HFFc6 (cell line): ENCODE data around the gene FBXL16. TPM values are rescaled to one million over a fixed set of nuclear protein-coding genes. Genes with fewer than 3 reads are reported as not detected.
A peak's percentile ranks its signal among the peaks of the same experiment; 100 is the strongest.

Source experiments
- DNase-seq: peaks from one replicate; pipeline ENCODE4 v3.0.0-alpha.2; 2018
- H3K27ac Mint-ChIP-seq: 2 replicates; pipeline ENCODE4 v1.8.0; 2020; ENCODE audit warnings: mild to moderate bottlenecking, mixed read lengths
- H3K27me3 Mint-ChIP-seq: 2 replicates; pipeline ENCODE4 v1.8.0; 2021; ENCODE audit warnings: mild to moderate bottlenecking, moderate library complexity, mixed read lengths; ENCODE audit not compliant: insufficient read depth
- H3K36me3 Mint-ChIP-seq: 2 replicates; pipeline ENCODE4 v1.8.0; 2021; ENCODE audit warnings: low read depth, mixed read lengths
- H3K4me1 Mint-ChIP-seq: 2 replicates; pipeline ENCODE4 v1.8.0; 2020; ENCODE audit warnings: low read depth, mixed read lengths
- H3K4me3 Mint-ChIP-seq: 2 replicates; pipeline ENCODE4 v1.8.0; 2020; ENCODE audit warnings: mild to moderate bottlenecking, moderate library complexity, mixed read lengths
- H3K9me3 Mint-ChIP-seq: 2 replicates; pipeline ENCODE4 v1.8.0; 2020; ENCODE audit warnings: mild to moderate bottlenecking, mixed read lengths
- CTCF ChIP-seq: fragments of 200-600 bp; sonication (generic); IDR thresholded peaks from 2 replicates; pipeline ENCODE4 v1.5.0; 2021; ENCODE audit warnings: antibody characterized with exemption, mild to moderate bottlenecking
- total RNA-seq, 6 experiments: library from RNA; stranded (reverse); fragmentation: NEBNext Ultra II Directional; extraction: Animal tissue kit (Norgen Biotek cat#: 25700); gene quantifications; 2 replicates in 1 of 6; 3 replicates in 5 of 6; pipeline ENCODE4 v1.2.3, GENCODE V29; 2021

The FBXL16 gene
- total RNA-seq, 6 experiments from 2014 or later = 0.05 TPM; not detected in 5

DNA sequence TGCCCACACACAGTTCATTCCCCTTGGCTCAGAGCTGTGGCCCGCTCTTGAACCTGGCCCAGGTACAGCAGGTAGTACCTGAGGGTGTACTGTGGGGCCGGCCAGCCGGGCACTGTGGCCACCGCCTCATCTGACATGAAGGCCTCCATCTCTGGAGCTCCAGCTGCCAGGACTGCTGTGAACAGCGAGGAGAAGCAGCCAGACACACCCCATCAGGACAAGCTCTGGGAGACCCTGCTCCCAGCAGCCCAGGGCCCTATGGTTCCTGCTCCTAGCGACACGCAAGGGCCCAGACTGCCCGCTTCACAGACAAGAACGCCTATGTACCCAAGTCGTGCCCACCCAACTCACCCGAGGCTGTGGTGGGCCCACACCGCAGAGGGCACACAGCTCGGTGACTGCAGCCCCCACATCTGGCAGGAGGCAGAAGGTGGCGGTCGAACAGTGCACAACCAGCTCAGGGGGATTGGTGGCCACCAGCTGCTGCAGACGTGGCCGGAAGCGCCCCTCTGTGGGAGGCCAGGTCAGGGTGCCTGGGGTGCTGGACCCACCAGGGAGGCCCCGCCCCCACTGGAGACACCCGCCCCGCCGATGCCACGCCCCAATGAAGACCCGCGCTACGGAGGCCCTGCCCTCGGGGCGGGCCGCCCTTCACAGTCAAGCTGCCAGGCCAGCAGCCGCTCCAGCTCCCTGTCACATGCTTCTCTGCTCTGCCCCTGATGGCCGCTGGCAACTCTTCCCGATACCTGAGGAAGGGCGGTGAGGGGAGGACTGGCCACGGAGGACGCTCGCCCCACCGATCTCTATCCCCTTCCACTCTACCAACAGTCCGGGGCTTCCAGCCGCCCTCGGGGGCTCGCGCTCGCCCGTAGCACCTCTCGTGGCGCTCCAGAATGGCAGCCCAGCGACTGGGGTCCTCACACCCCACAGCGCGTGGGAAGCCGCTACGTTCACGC, 26.5 kb downstream of the FBXL16 start:
- peak; percentile 34 for DNase-seq
- Mint-ChIP-seq H3K27me3 (peaks cover 5% of the 10 kb centered on the region), H3K36me3 (peaks cover 12% of the 10 kb centered on the region; the same call in 1 of the 2 replicates), H3K27ac (peak overlapping the region; percentile 49), H3K4me1 (peaks cover 14% of the 10 kb centered on the region), H3K4me3 (peak overlapping the region; percentile 72), H3K9me3 (no peaks in the 10 kb centered on the region)
- TF ChIP-seq CTCF = no peak

DNA sequence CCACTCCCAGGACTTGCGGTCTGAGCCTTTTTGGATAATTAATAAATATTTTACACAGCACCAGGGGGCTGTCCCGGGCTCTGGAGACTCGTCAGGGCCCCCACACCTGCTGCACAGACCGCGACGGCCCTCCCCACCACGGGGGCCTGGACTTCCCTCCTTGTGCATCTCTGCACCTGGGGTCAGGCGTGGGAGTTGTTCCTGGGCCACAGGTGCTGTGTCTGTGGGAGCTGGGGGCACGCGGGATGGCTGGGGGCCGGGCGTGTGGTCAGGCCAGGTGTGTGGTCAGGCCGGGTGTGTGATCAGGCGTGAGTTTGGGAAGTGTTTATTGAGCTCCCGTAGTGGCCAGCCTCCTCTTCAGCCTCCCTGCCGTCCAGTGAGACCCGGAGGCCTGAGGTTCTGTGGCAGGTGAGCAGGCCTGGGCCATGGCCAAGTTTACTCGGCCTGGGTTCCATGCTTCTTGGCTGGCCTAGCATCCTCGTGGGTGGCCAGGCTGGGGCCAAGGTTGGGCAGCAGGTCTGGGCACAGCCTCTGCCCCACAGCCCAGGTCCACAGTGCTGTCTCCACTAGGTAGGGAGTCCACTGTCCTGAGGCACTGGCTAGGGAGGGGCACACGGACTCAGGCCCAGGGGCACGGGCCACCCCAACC, 27.3 kb downstream of the FBXL16 start:
- Mint-ChIP-seq H3K9me3 (no peaks in the 10 kb centered on the region), H3K4me1 (peaks cover 14% of the 10 kb centered on the region), H3K36me3 (peaks cover 12% of the 10 kb centered on the region; the same call in 1 of the 2 replicates), H3K27me3 (peaks cover 5% of the 10 kb centered on the region), H3K4me3 (no peak overlapping the region), H3K27ac (no peak overlapping the region)
- DNase-seq = no peak
- TF ChIP-seq CTCF = no peak

GRCh38 chr16:677316-678190, 28.0 kb downstream of the FBXL16 start:
- no peak overlapping the region for H3K4me3 Mint-ChIP-seq
- H3K27me3 Mint-ChIP-seq = peaks cover 5% of the 10 kb centered on the region
- H3K36me3 Mint-ChIP-seq = peaks cover 10% of the 10 kb centered on the region; the same call in 1 of the 2 replicates
- no peak for TF ChIP-seq CTCF
- H3K9me3 Mint-ChIP-seq = no peaks in the 10 kb centered on the region
- peaks cover 13% of the 10 kb centered on the region for H3K4me1 Mint-ChIP-seq
- no peak overlapping the region for H3K27ac Mint-ChIP-seq
- no peak for DNase-seq

GRCh38 chr16:676913-677312, 28.7 kb downstream of the FBXL16 start:
- H3K36me3 Mint-ChIP-seq = peaks cover 7% of the 10 kb centered on the region; the same call in 1 of the 2 replicates
- peaks cover 5% of the 10 kb centered on the region for H3K27me3 Mint-ChIP-seq
- peaks cover 10% of the 10 kb centered on the region for H3K4me1 Mint-ChIP-seq
- H3K9me3 Mint-ChIP-seq = no peaks in the 10 kb centered on the region
- H3K4me3 Mint-ChIP-seq = no peak overlapping the region
- no peak for DNase-seq
- no peak for TF ChIP-seq CTCF
- H3K27ac Mint-ChIP-seq = no peak overlapping the region

- H3K4me1 Mint-ChIP-seq = peaks cover 7% of the 10 kb centered on the region
- H3K27me3 Mint-ChIP-seq = peaks cover 5% of the 10 kb centered on the region
- no peak overlapping the region for H3K4me3 Mint-ChIP-seq
- DNase-seq = no peak
- no peaks in the 10 kb centered on the region for H3K9me3 Mint-ChIP-seq
- H3K27ac Mint-ChIP-seq = no peak overlapping the region
- peaks cover 3% of the 10 kb centered on the region; the same call in 1 of the 2 replicates for H3K36me3 Mint-ChIP-seq
- TF ChIP-seq CTCF = no peak
Observed at GRCh38 chr16:676565-676902, 29.1 kb downstream of the FBXL16 start.
